ENCODE data around the gene DSCAM.

The DSCAM gene

GRCh38 chr21:40318371-40318770 is 528.6 kb downstream of the DSCAM start:
- no peak overlapping the region for H3K4me3 ChIP-seq (replicated peaks in 1 of 2; ENCODE audit: low read depth in 2 of 2, low read length in 2 of 2)
- no peak for TF ChIP-seq CTCF (IDR thresholded peaks at IDR 0.05; ENCODE audit: low read depth, low read length)
- DNase-seq (ENCODE audit: low read depth in 2 of 2): no peak

- DNase-seq (ENCODE audit: low read depth in 2 of 2): no peak
- no peak overlapping the region for H3K4me3 ChIP-seq (replicated peaks in 1 of 2; ENCODE audit: low read depth in 2 of 2, low read length in 2 of 2)
- no peak for TF ChIP-seq CTCF (IDR thresholded peaks at IDR 0.05; ENCODE audit: low read depth, low read length)
Measured at GRCh38 chr21:40316104-40316503, 530.9 kb downstream of the DSCAM start.

GRCh38 chr21:40315626-40316025 is 531.3 kb downstream of the DSCAM start:
- DNase-seq (ENCODE audit: low read depth in 2 of 2): no peak
- no peak for TF ChIP-seq CTCF (IDR thresholded peaks at IDR 0.05; ENCODE audit: low read depth, low read length)
- H3K4me3 ChIP-seq (replicated peaks in 1 of 2; ENCODE audit: low read depth in 2 of 2, low read length in 2 of 2): no peak overlapping the region

GRCh38 chr21:40313260-40313659 is 533.7 kb downstream of the DSCAM start:
- H3K4me3 ChIP-seq (replicated peaks in 1 of 2; ENCODE audit: low read depth in 2 of 2, low read length in 2 of 2): no peak overlapping the region
- DNase-seq (ENCODE audit: low read depth in 2 of 2): no peak
- no peak for TF ChIP-seq CTCF (IDR thresholded peaks at IDR 0.05; ENCODE audit: low read depth, low read length)

- TF ChIP-seq CTCF (IDR thresholded peaks at IDR 0.05; ENCODE audit: low read depth, low read length): no peak
- no peak overlapping the region for H3K4me3 ChIP-seq (replicated peaks in 1 of 2; ENCODE audit: low read depth in 2 of 2, low read length in 2 of 2)
- no peak for DNase-seq (ENCODE audit: low read depth in 2 of 2)
Measured at GRCh38 chr21:40300300-40300699, 546.7 kb downstream of the DSCAM start.

GRCh38 chr21:40299451-40299850 is 547.5 kb downstream of the DSCAM start:
- TF ChIP-seq CTCF (IDR thresholded peaks at IDR 0.05; ENCODE audit: low read depth, low read length): no peak
- no peak for DNase-seq (ENCODE audit: low read depth in 2 of 2)
- no peak overlapping the region for H3K4me3 ChIP-seq (replicated peaks in 1 of 2; ENCODE audit: low read depth in 2 of 2, low read length in 2 of 2)

- H3K4me3 ChIP-seq (replicated peaks in 1 of 2; ENCODE audit: low read depth in 2 of 2, low read length in 2 of 2): no peak overlapping the region
- no peak for TF ChIP-seq CTCF (IDR thresholded peaks at IDR 0.05; ENCODE audit: low read depth, low read length)
- no peak for DNase-seq (ENCODE audit: low read depth in 2 of 2)
Measured at GRCh38 chr21:40294345-40294744, 552.6 kb downstream of the DSCAM start.
